Raji (cell line): ENCODE measurements around the gene KBTBD8.

ENCODE experiments used
- POLR2A ChIP-seq: IDR thresholded peaks from 2 replicates; pipeline ENCODE4 v1.6.1; 2011; ENCODE audit warnings: low read depth, low read length, control low read depth; ENCODE audit not compliant: insufficient read depth

KBTBD8 gene

GRCh38 chr3:67045711-67046465 lies 47.8 kb downstream of the KBTBD8 start:
- TF ChIP-seq POLR2A = peak; percentile 33; the same call in 1 of the 2 replicates

- no peak for TF ChIP-seq POLR2A
These were observed 48.9 kb downstream of the KBTBD8 start for GRCh38 chr3:67047051-67047450.

- no peak for TF ChIP-seq POLR2A
These were observed 50.1 kb downstream of the KBTBD8 start for GRCh38 chr3:67048067-67048714.

- TF ChIP-seq POLR2A = peak; percentile 12; the same call in 1 of the 2 replicates
These were observed 50.6 kb downstream of the KBTBD8 start for GRCh38 chr3:67048715-67049074.

- TF ChIP-seq POLR2A = no peak
These were observed 61.3 kb downstream of the KBTBD8 start for GRCh38 chr3:67059443-67059842.
